Left cardiac atrium (tissue), 4 donors: ENCODE results near the gene MYO5B. TPM values are rescaled to one million over a fixed set of nuclear protein-coding genes. Genes with fewer than 3 reads are reported as not detected.
A peak's percentile ranks its signal among the peaks of the same experiment; 100 is the strongest.

ENCODE experiments used
- ATAC-seq, 2 donors: fragments of 200-7000 bp; cut with Tn5 transposase; one replicate each; pipeline ENCODE4 v1.9.1; 2020; ENCODE audit warnings: mild to moderate bottlenecking in 2 of 2, moderate library complexity in 2 of 2
- DNase-seq: peaks from one replicate; pipeline ENCODE4 v3.0.0-alpha.2; 2020
- intact Hi-C, 2 donors: fragments of 100-400 bp; cut with DNase I; formaldehyde crosslinking; loops; one replicate each; pipeline versions ENCODE4 v1.14.1 to v1.15.1; 2022 to 2023
- total RNA-seq, 2 donors: library from RNA; stranded (reverse); fragmentation: NEBNext Ultra II Directional; extraction: Animal tissue kit (Norgen Biotek cat#: 25700); gene quantifications; one replicate each; pipeline ENCODE4 v1.2.1, GENCODE V29; 2021
- donor health status: DM: no; HTN: yes; CAD: no.
- donor health status: DM: no; HTN: yes; CAD: no; lungs with severe emphysema.
- donor health status: DM: yes; HTN: yes; CAD: no.
- donor health status: Dilated cardiomyopathy.

The MYO5B gene
- total RNA-seq, 2 donors from 2014 or later: 4.6 to 7.2 TPM

GRCh38 chr18:50091509-50092244 lies 103.3 kb downstream of the MYO5B start:
- DNase-seq: no peak
- ATAC-seq: no peak
- intact Hi-C loops: no loop called here

- peak in 1 of 2 donors; percentile 38 for ATAC-seq
- intact Hi-C loops: no loop called here
- no peak for DNase-seq
These were observed 104.3 kb downstream of the MYO5B start for GRCh38 chr18:50090370-50091312.

- ATAC-seq (no peak), DNase-seq (no peak)
These were observed 105.2 kb downstream of the MYO5B start for GRCh38 chr18:50089702-50090101.

GRCh38 chr18:50083708-50084107 lies 111.2 kb downstream of the MYO5B start:
- no peak for ATAC-seq
- DNase-seq: no peak

More at GRCh38 chr18:50089702-50090101, 105.2 kb downstream of the MYO5B start:
- intact Hi-C loops: no loop called here

GRCh38 chr18:50080932-50081560 lies 113.9 kb downstream of the MYO5B start:
- DNase-seq: no peak
- ATAC-seq: peak in 1 of 2 donors; percentile 51
- intact Hi-C loops: no loop called here

More at GRCh38 chr18:50083708-50084107, 111.2 kb downstream of the MYO5B start:
- intact Hi-C loops: no loop called here

- intact Hi-C loops: no loop called here
- DNase-seq (no peak), ATAC-seq (no peak)
These were observed 114.6 kb downstream of the MYO5B start for GRCh38 chr18:50080316-50080715.

GRCh38 chr18:50079571-50080295 lies 115.2 kb downstream of the MYO5B start:
- DNase-seq (peak; percentile 75), ATAC-seq (peak; percentile 97 to 98)
- intact Hi-C loops: no loop called here

- DNase-seq (no peak), ATAC-seq (no peak)
- intact Hi-C loops: no loop called here
These were observed 118.7 kb downstream of the MYO5B start for GRCh38 chr18:50076277-50076676.

GRCh38 chr18:50075772-50076171 lies 119.2 kb downstream of the MYO5B start:
- ATAC-seq (no peak), DNase-seq (no peak)
- intact Hi-C loops: no loop called here

GRCh38 chr18:50074404-50074803 lies 120.5 kb downstream of the MYO5B start:
- intact Hi-C loops: no loop called here
- ATAC-seq: no peak
- no peak for DNase-seq

GRCh38 chr18:50073319-50073718 lies 121.6 kb downstream of the MYO5B start:
- ATAC-seq (no peak), DNase-seq (no peak)
- intact Hi-C loops: no loop called here

- DNase-seq: no peak
- intact Hi-C loops: no loop called here
- ATAC-seq: no peak
These were observed 122.8 kb downstream of the MYO5B start for GRCh38 chr18:50072146-50072545.

- DNase-seq (no peak), ATAC-seq (no peak)
- intact Hi-C loops: no loop called here
These were observed 123.5 kb downstream of the MYO5B start for GRCh38 chr18:50071397-50071796.

- ATAC-seq (no peak), DNase-seq (no peak)
- intact Hi-C loops: loop anchor here in 1 of 2 donors (10.0 kb wide), 1 partner anchor 65 kb away; no protein-coding TSS in a partner anchor
These were observed 125.5 kb downstream of the MYO5B start for GRCh38 chr18:50069422-50069821.

- DNase-seq: no peak
- ATAC-seq: no peak
- intact Hi-C loops: loop anchor here in 1 of 2 donors (10.0 kb wide), 1 partner anchor 61 kb away; no protein-coding TSS in a partner anchor
These were observed 129.4 kb downstream of the MYO5B start for GRCh38 chr18:50065527-50065926.

GRCh38 chr18:50065039-50065438 lies 129.9 kb downstream of the MYO5B start:
- no peak for ATAC-seq
- intact Hi-C loops: loop anchor here in 1 of 2 donors (10.0 kb wide), 1 partner anchor 60 kb away; no protein-coding TSS in a partner anchor
- DNase-seq: no peak

- ATAC-seq (peak; percentile 78), DNase-seq (peak; percentile 54)
- intact Hi-C loops: loop anchor here in 1 of 2 donors (10.0 kb wide), 1 partner anchor 57 kb away; no protein-coding TSS in a partner anchor
These were observed 132.9 kb downstream of the MYO5B start for GRCh38 chr18:50061876-50062517.

- intact Hi-C loops: loop anchor here in 1 of 2 donors (10.0 kb wide), 1 partner anchor 56 kb away; no protein-coding TSS in a partner anchor
- ATAC-seq: no peak
- DNase-seq: no peak
These were observed 134.1 kb downstream of the MYO5B start for GRCh38 chr18:50060822-50061221.
